Dedifferentiated amniotic fluid mesenchymal stem cell (primary cell): Measurements from ENCODE around the gene STK39.
"Not testable (repeated sequence)": the region's sequence is repeated elsewhere in the genome, so short reads cannot be mapped to it uniquely, and the experiment has no call there.

Source experiments
- DNase-seq: peaks from one replicate; pipeline ENCODE4 v3.0.0-alpha.2; 2016; ENCODE audit errors: extremely low spot score

The STK39 gene

DNA sequence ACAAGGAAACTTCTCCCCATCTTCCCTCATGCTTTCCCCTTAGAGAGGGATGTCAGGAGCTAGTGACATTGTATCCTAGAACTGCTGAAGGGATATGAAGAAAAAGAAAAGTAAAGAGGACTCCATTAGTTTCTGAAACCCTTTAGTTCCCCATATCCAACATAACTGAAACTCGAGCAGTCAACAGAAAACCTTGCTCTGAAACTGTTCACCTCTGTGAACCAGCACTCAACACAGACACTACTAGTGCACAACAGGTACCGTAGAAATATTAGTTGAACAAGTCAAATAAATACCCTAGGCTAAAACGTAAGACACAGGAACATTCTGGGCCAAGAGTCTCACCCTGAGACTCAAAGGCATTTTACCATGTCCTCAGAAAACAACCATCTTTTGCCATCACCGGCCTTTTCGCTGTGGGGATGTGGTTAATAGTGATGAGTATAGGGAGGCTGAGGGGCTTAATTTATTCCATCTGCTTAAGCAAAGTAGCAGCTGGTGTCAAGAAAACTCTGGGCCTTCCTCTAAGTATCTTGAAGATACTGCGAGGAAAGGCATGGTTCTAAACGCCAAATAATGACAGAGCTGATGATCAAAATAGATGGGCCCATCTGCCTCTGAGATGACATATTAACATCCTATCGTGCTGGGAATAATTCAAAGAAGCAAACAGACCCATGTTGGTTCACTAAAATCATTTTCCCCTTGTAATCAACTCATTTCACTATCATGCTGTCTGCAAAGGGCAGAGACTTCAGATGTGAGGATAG, 156.8 kb downstream of the STK39 start:
- DNase-seq: no peak

DNA sequence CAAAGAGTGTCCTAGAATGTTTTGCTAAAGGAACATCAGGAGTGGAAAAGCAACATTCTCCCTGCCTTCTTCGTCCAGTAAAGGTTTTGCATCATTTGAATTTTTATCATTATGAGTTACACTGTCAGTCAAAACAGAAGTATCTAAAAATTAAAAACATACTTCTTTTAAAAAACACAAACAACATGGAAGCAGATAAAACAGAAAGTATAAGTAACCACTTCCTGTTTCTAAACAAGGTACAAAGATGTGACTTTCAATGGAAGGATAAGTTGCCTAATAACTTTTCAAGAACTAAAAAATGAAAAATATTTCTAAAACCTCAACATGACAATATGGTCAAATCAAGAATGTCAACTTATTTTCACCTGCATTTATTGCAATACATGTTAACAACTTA, 158.2 kb downstream of the STK39 start:
- DNase-seq: no peak

DNA sequence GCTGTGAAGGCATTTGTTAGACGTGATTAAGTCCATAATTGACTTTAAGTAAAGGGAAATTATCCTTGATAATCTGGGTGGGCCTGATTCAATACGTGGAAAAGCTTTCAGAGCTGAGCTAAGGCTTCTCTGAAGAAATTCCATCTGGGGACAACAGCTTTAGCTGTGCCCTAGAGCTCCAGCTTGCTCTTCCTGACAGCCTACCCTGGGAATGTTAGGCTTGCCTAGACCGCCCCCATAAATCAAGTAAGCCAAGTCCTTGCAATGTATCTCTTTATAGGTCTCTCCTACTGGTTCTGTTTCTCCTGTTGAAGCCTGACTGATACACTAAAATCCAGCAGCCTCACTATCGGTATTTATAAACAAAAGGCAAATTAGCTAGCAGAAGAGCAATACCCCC, 160.0 kb downstream of the STK39 start:
- no peak for DNase-seq

DNA sequence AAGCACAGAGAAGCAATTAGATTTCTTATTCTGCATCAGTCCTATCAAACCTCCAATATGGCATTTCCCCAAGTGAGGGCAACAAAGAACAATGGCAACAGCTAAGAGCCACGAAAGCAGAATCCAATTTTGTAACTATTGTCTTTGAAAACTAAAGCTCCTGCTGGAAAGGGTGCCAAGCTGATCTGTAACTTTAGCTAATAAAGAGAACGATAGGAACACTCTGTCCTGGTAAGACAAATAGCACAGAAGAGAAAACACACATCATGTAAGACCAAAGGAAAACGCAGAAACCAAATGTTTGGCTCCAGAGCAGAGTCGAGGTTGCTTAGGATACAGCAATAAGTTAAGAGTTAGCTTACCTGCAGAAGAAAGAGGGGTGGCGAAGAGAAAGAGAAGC, 160.5 kb downstream of the STK39 start:
- DNase-seq: no peak

DNA sequence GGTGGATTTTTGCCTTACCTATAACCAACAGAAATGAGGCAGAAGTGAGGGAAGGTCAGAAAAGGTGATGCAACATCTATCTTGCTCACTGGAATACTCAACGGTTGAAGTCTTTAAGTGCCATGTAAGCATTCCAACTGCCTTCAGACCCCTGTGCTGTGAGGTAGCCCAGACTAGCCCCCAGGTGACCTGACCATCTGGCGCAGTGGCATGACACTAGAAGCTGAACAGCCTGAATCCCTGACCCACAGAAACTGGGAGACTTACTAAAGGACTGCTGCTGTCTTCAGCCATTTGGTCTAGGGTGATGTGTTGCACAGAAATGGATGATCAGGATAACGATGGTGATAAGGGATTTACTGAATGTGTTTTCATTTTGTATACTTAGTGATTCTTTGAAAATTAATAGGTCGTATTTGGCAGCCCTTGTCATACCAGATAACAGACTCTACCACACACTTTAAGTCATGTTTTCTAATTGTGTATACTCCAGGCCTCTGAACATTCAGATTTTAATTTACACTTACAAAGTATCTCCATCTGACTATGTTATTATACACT, 161.5 kb downstream of the STK39 start:
- DNase-seq: no peak

GRCh38 chr2:168084288-168084687, 163.1 kb downstream of the STK39 start:
- no peak for DNase-seq

- not testable (repeated sequence) for DNase-seq
These were observed 165.9 kb downstream of the STK39 start for GRCh38 chr2:168081452-168081851.

DNA sequence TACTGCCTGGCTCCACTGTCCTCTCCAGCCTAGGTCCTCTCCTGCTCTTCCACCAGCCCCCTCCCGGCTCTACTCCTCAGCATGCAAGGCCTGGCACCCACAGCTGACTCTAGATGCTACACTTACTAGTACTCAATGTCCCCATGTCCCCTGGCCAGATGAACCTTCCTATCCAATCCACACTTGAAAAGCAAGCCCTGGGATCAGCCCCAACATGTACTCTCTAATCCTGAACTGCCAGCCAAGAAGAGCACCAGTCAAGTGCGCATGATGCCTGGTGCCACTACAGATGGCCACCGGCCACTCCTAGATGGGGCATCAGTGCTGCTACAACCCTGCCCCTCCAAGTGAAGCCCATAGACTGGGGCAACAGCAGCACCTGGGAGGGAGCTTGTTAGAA, 168.2 kb downstream of the STK39 start:
- DNase-seq: no peak

DNA sequence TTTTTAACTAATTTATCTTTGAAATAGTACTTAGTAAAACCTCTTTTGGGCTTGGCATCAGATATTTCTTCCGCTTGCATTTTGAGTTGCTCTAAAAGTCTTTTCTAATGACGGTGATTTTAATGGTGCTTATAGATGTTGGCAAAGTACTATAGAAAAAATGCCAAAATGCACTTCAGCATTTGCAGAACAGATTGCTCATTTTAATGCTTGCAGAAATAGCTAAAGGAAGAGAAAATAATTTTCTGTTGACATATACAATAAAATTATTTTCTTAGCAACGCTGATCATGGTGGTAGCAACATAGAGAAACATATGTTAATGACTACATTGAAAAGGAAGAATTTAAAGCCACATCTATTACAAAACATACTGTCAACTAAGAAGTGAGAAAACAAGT, 170.7 kb downstream of the STK39 start:
- DNase-seq: no peak

DNA sequence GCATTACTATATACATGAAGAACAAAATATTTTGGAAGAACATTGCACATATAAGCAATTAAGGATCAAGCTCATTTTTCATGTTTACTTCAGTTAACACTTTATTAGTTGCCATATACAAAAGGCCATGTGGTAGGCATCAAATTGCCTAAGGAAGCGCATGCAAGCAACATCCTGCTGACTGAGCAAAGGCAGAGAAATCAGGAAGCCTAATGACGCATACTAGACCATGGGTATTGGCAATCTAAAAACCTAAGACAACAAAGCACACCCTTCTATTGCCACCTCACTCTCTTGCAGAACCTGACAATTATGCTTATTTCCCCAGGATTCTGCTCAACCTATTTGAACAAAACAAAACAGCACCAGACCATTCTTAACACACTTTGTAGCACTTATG, 171.9 kb downstream of the STK39 start:
- DNase-seq: no peak

DNA sequence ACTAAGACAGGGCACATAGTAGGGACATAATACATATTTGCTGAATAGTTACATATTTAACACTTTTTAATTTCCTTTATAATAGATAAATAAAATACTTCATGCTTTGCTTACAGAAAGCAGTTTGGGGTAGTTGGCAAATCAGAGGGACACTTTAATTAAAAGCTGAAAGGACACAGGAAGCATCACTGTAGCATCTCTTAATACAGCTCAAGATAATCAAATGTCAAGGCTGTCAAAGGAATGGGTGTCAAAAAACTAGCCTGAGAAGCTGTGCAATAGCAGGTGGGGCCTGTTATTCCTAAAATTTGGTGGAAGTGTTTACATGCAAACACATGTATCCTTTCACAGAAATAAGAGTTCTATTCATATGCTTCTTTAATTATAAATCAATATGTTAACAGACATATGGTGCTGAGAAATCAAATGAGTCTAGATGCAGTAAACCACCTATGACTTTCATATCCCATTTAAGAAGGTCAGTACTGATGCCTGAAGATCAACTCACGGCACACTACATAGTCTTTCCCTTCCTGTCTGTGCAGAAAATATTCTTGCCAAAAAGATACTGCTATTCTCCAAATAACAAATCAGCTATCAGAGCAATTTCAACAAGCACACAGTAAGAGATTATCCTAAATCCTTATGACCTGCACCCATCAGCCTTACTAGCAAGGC, 174.6 kb downstream of the STK39 start:
- DNase-seq: no peak

- no peak for DNase-seq
These were observed 183.1 kb downstream of the STK39 start for GRCh38 chr2:168064011-168064998.

- no peak for DNase-seq
These were observed 184.5 kb downstream of the STK39 start for GRCh38 chr2:168062936-168063335.

- DNase-seq: no peak
These were observed 185.3 kb downstream of the STK39 start for GRCh38 chr2:168062054-168062453.

GRCh38 chr2:168060986-168061750, 186.2 kb downstream of the STK39 start:
- DNase-seq: peak; percentile 58

- DNase-seq: no peak
These were observed 187.6 kb downstream of the STK39 start for GRCh38 chr2:168059758-168060157.

DNA sequence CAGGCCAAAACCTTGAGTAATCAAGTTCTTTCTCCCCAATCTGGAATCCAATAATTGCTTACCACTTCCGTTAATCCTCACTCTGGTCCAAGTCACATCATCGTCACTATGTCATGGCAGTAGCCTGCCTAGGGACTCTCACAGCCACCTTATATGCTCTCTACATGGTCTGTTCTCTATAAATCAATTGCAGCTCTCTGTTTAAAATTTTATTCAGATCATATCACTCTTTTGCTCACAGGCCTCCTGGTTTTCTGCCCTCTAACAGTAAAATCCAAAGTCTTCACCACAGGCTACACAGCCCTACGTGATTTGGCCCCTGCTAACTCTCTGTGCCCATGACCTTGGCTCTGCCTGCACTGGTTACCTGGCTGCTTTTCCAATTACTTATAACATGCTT, 188.7 kb downstream of the STK39 start:
- no peak for DNase-seq

DNA sequence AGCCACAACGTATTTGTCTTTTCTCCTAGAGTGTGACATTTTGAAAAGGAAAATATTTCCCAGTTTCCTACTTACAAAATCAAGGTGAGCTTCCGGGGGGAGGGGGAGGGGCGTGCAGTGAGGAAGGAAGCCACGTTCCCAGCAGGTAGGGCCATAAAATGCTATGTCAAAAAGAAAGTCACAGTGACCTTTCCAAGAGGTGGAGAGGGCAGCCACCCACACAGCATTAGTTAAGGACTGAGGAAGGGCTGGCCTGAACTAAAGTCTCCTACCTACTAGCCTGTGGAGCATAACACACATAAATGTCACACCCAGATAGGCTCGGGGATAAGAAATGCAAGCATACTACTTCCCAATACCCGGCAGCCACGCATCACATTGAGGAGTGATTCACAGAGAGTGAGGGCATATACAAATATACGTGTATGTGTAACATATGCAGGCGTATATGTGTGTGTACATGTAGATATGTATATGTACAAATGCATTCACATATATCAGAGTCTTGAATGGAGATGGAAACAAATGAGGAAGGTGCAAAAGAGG, 191.1 kb downstream of the STK39 start:
- no peak for DNase-seq

DNA sequence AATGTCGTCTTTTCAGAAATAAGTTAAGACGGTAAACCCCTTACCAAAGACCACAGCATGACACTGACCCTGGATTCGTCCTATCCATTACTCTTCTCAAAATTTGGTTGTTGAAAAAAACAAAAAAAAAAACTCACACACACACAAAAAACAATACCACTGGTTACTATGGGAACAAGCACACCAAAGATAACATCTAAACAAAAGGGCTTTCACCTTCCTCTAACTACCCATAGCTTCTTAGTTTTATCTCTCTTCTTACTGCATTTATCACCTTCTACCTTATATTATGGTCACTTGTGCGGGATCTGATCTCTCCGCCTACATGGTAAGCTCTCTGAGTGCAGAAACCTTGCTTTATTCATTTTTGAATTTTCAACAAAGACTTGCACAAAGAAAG, 192.7 kb downstream of the STK39 start:
- DNase-seq: no peak

- DNase-seq: no peak
These were observed 193.7 kb downstream of the STK39 start for GRCh38 chr2:168053676-168054075.

DNA sequence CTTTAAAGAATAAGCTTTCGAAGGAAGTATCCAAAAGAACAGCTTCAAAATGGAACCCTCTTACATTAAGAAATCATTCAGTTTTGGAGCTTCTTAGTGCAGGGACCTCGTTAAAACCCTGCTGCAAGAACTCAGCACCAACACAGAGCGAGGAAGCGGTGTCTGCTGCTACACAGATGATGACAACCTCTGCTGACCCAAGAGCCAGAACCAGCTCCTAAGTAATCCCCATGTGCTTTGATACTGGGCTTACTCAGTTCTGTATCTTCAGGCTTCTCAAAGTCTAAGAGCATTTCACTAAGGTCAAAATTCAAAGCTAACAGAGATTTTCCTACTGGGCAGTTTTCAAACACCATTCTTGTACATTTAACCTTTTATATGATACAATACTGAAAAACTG, 194.6 kb downstream of the STK39 start:
- DNase-seq: no peak
